HG03135 (cell line): ENCODE data around the gene AQP1.

Experiments used
- ATAC-seq: cut with Tn5 transposase; IDR thresholded peaks from one replicate; pipeline ENCODE4 v1.9.1; 2021; ENCODE audit warnings: mild to moderate bottlenecking, moderate library complexity; ENCODE audit not compliant: unreplicated experiment

AQP1 gene

GRCh38 chr7:30881448-30881847 lies 30.2 kb upstream of the AQP1 start:
- ATAC-seq = no peak

DNA sequence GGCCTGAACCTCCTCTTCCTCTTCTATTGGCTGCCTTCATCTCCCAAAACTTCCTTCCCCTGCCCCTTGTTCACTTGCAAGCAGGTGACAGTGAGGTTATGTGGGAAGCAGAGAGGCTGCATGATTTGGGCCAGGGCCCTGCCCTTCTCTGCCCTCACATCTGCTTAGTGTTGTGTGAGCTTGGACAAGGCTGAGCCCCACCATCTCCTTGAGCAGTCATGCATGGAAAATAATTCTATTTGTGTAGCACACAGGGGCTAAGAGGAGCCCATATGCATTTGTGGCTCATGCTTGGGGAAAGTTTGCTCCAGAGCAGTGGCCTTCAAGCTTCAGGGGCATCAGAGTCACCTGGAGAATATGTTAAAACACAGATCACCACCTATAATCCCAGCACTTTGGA lies 26.8 kb upstream of the AQP1 start:
- no peak for ATAC-seq

DNA sequence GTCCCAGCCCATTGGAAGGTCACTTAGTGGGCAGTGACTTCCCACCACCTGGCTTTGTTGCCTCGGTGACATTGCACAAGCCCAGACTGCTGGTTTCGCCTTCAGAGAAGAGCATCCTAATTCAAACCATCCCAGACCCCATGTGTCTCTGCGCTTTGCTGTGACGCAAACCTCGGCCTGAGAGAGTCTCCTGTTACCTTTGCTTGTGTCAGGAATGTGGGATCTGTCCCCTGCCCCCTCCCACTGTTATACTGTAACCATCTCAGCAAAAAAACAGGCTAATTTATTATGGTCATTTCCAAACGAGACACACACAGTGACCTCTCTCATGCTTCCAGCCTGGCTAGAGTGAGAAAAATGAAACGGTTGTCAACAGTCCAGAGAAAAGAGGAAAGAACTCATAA lies 25.0 kb upstream of the AQP1 start:
- no peak for ATAC-seq

DNA sequence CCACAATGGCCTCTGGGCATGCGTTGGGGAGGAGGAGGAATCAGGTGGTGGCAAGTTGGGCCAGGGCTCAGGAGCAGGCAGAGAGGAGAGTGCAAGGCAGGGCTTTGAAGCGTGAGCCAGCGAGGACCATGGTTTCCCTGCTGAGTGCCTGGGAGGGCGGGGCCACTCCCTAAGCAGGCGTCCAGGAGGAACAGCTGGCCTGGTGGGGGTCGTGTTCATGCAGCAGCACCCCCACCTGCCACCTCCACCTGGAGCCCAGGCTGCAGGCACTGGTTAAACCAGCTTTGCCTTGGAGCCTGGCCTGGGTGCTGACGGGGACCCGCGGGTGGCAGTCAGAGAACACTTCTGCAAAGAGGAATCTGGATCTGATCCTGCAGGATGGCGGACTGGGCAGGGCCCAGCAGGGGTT lies 24.2 kb upstream of the AQP1 start:
- no peak for ATAC-seq

DNA sequence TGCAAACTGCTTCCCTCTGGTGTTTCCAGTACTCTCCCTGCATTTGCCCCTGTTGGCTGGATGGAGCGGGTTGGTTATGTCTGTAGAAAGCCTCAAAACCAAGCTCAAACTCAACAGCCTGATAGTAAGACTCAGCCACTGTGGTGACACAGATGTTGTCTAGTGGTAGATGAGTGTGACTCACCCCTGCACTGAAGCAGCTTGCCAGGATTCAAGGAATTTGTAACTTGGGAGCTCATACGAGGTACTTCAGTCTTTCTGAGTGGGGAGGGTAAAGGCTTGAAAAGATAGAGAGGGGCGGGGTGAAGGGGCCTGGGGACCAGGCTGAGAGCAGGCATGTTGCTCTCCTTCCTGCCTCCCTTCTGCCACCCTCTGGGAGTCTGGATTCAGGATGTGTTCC lies 22.9 kb upstream of the AQP1 start:
- ATAC-seq = no peak

DNA sequence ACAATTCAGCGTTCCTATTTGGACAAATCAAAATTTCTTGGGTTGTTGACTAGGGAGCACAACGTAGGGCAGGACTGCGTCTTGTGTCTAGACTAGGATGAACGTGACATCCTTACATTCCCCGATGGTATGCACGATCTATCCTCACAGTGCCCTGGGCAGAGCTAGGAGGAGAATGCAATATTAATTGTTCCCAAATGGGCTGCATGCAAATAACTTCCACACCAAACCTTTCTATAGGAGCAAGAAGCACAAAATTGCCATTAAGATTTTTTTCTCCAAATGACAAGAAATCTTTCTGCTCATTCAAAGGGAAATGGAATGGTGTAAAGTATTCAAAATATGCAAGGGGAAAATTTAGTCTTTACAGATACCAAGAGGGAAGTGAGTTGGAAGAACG lies 21.4 kb upstream of the AQP1 start:
- no peak for ATAC-seq

DNA sequence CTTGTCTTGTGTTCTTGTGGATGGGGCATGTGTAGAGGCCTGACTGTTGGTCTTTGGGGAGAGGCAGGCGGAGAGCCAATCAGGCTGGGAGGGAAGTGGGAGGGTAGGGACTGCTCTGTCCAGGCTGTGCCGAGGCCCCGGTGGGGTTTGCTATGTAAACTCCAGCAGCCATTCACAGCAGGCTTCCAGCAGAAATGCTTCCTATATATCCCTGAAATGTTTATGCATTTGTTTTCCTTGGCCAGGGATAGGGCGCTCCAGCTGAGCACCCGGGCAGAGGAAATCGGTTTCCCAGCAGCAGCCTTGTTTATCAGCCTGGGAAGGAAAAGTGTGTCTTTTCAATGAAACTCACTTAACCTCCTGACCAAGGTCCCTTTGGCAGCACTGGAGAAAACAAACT lies 18.3 kb upstream of the AQP1 start:
- no peak for ATAC-seq

DNA sequence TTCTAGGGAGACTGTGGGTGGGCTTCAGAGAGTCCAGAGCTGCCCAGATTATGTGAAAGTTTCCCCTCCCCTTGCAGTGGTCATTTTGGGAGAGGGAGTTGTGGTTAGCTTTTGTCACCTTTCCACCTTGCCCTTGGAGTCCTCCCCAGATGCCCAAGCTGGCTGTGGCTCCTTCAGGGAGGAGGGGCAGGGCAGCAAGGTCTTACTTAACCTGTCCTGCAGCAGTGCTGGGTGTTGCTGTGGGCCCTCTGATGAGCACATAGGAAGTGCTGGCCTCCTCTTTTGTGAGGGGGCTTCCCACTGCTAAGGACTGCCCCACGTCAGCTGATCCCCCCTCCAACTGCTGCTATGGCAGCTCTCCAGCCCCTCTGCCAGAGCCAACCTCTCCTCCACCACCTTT lies 17.6 kb upstream of the AQP1 start:
- no peak for ATAC-seq

DNA sequence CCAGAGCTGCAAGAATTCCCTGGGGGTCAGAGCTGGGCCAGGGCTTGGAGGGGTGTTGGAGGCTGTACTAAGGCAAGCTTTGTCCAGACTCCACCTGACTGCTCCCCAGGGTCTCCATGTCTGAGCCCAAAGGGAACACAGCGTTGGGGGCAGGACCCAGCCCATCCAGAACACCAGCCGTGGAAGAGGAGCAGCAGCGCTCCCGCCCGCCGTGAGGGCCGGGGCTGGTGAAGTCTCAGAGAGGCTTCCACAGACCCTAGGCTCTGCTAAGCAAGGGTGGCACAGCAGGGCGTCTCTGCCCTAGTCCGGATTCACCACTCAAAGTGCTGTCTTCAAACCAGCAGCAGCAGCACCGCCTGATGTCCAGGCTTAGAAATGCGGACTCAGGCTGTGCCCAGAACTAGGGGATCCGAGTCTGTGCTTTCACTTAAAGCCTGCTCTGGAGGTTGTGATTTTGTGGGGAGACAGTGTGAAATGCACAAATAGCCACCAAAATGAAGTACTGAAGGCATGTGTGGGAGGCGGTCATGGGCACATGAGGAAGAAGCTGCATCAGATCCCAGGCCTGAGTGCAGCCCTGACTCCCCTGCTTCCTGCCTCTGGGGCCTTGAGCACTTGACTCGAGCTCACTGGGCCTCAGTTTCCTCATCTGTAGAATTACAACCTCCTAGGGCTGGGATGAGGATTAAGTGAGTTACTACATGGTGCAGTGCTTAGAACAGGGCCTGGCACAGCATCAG lies 16.6 kb upstream of the AQP1 start:
- ATAC-seq = no peak

DNA sequence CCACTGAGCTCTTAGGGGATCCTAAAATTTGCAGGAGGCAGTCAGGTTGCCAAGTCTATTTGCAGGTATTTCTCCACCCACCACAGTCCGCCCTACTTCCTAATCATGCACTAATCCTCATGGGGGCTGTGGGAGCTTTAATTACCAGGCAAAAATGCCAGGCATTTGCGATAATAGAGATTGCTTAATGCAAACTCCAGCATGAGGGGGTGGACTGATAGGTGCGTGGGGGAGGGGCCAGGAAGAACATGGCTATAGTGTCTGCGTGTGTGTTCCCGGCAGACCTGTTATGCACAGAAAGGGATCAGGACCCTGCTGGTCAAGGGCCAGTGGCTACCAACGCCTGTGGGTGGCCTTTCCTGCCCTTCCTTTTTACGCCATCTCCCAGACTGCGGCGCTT lies 15.6 kb upstream of the AQP1 start:
- no peak for ATAC-seq

- no peak for ATAC-seq
These were observed 14.6 kb upstream of the AQP1 start for GRCh38 chr7:30896783-30897637.

GRCh38 chr7:30897770-30898169 lies 13.9 kb upstream of the AQP1 start:
- no peak for ATAC-seq

- ATAC-seq = no peak
These were observed 13.2 kb upstream of the AQP1 start for GRCh38 chr7:30898411-30898810.

DNA sequence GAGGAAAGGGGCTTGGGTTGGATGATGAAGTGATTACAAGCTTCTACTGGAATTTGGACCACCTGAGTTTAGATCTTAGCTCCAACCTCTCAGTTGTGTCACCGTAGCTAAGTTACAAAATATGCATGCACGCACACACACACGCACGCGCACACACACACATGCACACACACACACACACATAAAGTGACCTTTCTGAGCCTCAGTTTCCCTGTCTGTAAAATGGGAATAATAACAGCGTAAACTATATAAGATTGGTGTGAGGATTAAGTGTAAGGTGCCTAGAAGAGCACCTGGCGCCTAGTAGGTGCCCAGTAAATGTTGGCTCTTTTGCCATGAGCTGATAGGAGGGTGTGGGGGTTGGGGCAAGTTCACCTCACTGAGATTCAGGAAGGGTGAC lies 12.6 kb upstream of the AQP1 start:
- no peak for ATAC-seq

DNA sequence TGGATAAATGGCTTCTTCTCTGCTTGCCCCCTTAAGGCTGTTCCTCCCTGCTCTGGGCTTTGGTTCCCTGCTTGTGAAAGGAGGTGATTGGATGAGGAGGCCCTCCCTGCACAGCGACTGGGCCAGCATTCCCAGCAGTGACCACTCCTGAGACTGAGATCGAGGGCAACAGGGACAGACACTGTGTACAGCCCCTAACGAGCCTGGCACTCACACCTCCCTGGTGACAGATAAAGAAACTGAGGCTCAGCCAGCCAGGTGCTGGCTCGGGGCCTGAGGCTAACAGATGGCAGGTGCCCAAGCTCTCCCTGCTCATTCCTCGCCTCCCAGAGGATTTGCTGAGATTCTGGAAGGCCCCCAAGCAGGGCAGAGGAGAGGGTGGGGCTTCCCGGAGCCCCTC lies 12.0 kb upstream of the AQP1 start:
- no peak for ATAC-seq

DNA sequence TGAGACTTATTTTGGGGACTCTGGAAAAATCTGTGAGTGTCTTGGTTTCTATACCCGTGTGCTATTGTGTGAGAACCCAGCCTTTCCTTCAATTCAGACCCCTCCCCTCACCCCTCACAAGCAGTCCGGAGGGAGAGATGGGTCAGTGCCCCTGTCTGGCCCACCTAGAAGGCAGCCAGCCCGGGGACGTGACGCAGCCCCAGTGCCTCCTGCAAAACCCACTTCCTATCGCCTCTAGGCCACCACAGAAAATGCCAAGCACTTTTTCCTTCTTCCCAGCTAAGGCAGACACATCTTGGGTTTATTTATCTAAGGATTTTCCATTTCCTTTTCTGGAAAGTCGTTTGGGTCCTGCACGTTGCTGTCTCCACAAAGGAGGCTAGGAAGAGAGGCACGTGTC lies 11.6 kb upstream of the AQP1 start:
- no peak for ATAC-seq

DNA sequence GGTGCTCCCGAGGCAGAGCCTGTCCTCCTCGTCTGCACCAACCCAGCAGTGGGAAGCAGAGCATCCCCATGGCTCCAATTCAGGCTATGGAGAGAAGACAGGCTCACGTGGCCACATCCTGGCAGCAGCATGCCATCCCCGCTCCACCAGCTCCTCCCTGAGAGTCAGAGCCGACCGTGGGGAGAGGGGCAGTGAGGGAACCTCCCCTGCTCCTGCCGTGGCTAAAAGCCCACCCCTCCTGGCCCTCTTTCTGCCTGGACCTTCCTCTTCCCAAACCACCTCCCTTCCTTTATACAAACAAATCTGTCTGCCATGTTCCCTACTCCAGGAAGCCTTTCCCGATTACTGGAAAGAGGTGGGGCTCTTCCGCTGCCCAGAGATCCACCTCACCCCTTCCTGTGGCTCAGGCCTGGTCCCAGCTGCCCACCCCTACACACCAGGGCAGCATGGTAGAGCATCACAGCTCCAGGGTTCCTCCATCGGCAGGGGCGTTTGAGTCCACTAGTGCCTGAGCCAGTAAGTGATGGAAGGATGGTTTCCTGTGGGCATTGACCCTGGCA lies 10.8 kb upstream of the AQP1 start:
- no peak for ATAC-seq

DNA sequence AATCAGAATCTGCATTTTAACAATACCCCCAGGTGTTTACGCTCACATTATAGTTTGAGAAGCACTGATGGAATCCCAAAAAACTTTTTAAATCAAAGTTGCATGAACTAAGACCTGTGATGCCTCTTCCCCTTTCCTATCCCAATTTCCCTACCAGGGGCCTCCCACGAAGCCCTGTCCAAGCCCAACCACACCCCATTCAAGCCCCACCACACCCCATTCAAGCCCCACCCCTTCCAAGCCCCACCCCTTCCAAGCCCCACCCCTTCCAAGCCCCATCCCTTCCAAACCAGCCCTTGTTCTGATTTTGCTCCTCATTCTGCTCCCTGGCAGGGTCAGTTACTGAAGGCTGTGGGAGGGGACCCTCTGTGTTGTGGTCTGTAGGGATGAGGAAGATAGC lies 9.8 kb upstream of the AQP1 start:
- no peak for ATAC-seq

DNA sequence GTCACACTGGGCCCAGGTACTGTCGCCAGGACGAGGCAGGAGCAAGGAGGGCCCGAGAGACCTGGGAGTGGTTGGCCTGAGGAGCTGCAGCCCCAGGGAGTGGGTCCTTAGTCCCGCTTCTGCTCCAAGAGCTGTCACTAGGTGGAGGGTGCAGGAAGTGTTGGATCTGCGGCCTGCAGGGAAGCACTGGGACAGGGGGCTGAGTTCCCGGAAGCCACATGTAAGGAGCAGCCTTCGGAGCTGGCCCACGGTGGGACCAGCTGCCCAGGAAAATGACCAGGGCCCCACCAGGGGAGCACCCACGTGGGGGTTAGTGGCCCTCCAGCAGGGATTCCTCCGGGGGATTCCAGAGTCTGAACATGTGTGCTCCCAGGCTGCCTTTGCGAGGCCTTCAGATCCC lies 9.2 kb upstream of the AQP1 start:
- ATAC-seq = no peak

DNA sequence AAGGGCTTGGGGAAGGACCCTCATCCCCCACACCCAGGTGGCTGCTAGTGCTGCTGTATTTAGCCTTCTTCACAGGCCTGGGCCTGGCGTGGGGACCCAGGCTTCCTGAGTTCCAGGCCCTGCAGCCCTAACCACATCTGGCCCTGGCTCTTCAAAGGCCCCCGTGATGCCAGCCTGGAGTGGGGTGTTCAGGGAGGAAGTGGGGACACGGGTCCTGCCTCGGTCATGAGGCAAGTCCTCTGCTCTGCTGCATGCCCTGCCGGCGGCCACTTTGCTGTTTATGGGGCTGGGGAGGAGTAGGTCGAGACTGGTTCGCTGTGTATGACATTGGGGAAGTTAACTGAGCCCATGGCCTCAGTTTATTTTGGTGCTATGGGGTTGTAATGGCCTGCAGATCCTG lies 8.5 kb upstream of the AQP1 start:
- ATAC-seq = no peak

GRCh38 chr7:30904561-30904960 lies 7.1 kb upstream of the AQP1 start:
- ATAC-seq = no peak
